ENCODE measurements around the gene MYO1A. TPM values are rescaled to one million over a fixed set of nuclear protein-coding genes. Genes with fewer than 3 reads are reported as not detected.
"Not testable (repeated sequence)": the region's sequence is repeated elsewhere in the genome, so short reads cannot be mapped to it uniquely, and the experiment has no call there.

The MYO1A gene
- total RNA-seq, 1 experiment from 2014 or later = 0.26 TPM

DNA sequence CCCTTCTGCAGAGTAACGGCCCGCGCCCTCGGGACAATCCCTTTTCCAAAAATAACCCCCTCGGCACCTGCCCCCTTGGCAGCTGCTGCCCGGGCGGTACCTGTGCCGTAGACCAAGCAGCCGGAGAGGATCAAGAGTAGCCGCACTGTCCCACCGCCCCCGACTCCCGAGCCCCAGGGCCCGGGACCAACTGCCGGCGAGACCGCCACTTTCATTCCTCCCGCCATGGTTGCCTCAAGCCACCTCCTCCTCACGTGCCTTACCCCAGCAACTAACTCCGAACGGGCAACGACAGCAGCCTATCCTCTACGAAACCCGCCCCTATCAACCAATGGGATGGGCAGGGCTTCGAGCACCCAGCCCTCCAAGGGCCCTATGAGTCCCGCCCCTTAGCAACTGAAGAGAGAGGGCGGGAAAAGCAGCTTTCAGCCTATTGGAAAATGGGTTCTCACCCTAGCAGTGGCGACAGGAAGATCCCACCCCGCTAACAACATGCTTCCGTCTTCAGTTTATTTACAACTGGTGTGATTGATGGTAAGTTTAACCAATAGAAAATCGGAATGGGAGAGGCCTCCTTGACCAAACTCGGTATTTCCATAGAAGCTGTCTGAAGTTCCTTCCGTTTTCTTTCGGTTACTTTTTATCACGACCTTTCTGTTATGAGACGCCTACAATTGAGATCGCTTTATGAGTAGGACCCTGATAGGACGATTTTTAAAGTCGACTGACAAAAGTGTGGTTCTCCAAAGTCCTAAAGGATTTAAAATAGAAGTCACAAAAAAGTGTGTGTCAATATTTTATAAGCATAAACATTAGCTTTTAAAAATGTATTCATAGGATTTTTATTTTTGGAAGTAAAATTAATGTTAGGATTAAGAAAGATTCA is 28.8 kb upstream of the MYO1A start, which contains the start of gene NEMP1:
TSS of gene NEMP1 (minus strand) at position 273 of the 886 bp plus-strand sequence. CDS start at position 227, 46 bp downstream.
- H3K79me1 ChIP-seq (ENCODE audit: insufficient read depth, low read depth, low read length, poor library complexity, severe bottlenecking) = no peaks in the 10 kb centered on the region
- peak within 1 kb of the TSS; percentile 74 for H3K4me2 ChIP-seq (ENCODE audit: insufficient read depth, insufficient read length, low read length)
- peaks cover 5 to 20% (median 13%) of the 10 kb centered on the region in 3 experiments; a peak in 5 of 7 replicates for H3K36me3 Mint-ChIP-seq (ENCODE audit: insufficient read depth in 1 of 3, low read depth in 3 of 3)
- H3K4me1 ChIP-seq (ENCODE audit: insufficient read depth, low read length) = no peaks in the 10 kb centered on the region
- no peaks in the 10 kb centered on the region for H3K9me3 ChIP-seq (ENCODE audit: control insufficient read depth, low read depth, low read length)
- H4K91ac ChIP-seq (ENCODE audit: insufficient read length, low read depth, low read length) = no peak within 1 kb of the TSS
- no peaks in the 10 kb centered on the region for H4K20me1 ChIP-seq (ENCODE audit: control insufficient read depth, insufficient read depth, insufficient read length)
- H3K27me3 Mint-ChIP-seq (ENCODE audit: low read depth) = no peaks in the 10 kb centered on the region
- H3K27me3 ChIP-seq (ENCODE audit: insufficient read depth, low read length) = no peaks in the 10 kb centered on the region
- no peak within 1 kb of the TSS for H2BK12ac ChIP-seq (ENCODE audit: insufficient read length, low read depth, low read length)
- no peak within 1 kb of the TSS for H2BK20ac ChIP-seq (ENCODE audit: low read depth, low read length, poor library complexity, severe bottlenecking)
- H3K18ac ChIP-seq (ENCODE audit: insufficient read length, low read depth, low read length) = no peak within 1 kb of the TSS
- H2BK120ac ChIP-seq (ENCODE audit: low read depth, low read length, poor library complexity, severe bottlenecking) = no peak within 1 kb of the TSS
- H3K14ac ChIP-seq (ENCODE audit: insufficient read depth, low read length) = peak within 1 kb of the TSS; percentile 92
- no peak within 1 kb of the TSS for H2AK5ac ChIP-seq (ENCODE audit: insufficient read length, low read length)
- H3K4ac ChIP-seq (ENCODE audit: low read depth, low read length) = no peak within 1 kb of the TSS
- TF ChIP-seq, protein P1, sequence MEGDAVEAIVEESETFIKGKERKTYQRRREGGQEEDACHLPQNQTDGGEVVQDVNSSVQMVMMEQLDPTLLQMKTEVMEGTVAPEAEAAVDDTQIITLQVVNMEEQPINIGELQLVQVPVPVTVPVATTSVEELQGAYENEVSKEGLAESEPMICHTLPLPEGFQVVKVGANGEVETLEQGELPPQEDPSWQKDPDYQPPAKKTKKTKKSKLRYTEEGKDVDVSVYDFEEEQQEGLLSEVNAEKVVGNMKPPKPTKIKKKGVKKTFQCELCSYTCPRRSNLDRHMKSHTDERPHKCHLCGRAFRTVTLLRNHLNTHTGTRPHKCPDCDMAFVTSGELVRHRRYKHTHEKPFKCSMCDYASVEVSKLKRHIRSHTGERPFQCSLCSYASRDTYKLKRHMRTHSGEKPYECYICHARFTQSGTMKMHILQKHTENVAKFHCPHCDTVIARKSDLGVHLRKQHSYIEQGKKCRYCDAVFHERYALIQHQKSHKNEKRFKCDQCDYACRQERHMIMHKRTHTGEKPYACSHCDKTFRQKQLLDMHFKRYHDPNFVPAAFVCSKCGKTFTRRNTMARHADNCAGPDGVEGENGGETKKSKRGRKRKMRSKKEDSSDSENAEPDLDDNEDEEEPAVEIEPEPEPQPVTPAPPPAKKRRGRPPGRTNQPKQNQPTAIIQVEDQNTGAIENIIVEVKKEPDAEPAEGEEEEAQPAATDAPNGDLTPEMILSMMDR (conservative IDR thresholded peaks at IDR 0.05) = no peak
- H4K5ac ChIP-seq (ENCODE audit: insufficient read length, low read depth, low read length) = no peak within 1 kb of the TSS
- no peaks in the 10 kb centered on the region; a peak in 1 of 5 replicates for H3K9me3 Mint-ChIP-seq
- WGBS (ENCODE audit: extremely low coverage, insufficient read length, low lambda C conversion rate) = no CpG with 5 or more reads among the region's 39 CpGs
- no peak within 1 kb of the TSS for H2BK15ac ChIP-seq (ENCODE audit: low read depth, low read length)
- no peak within 1 kb of the TSS for H4K8ac ChIP-seq (replicated peaks; ENCODE audit: insufficient read length, low read depth, low read length)
- H3K56ac ChIP-seq (ENCODE audit: insufficient read length, low read depth, low read length) = no peak within 1 kb of the TSS
- H3K23me2 ChIP-seq (ENCODE audit: insufficient read length, low read depth, low read length, poor library complexity, severe bottlenecking) = peaks cover 4% of the 10 kb centered on the region
- no peak within 1 kb of the TSS for H2BK5ac ChIP-seq (ENCODE audit: insufficient read length, low read length)
- peak within 1 kb of the TSS; percentile 97 to 98 for H3K4me3 Mint-ChIP-seq
- no peak within 1 kb of the TSS for H3T11ph ChIP-seq (ENCODE audit: low read length)
- no peak within 1 kb of the TSS for H2AFZ ChIP-seq (ENCODE audit: low read length)
- H3K4me1 Mint-ChIP-seq = peaks cover 10 to 13% of the 10 kb centered on the region in 2 experiments
- H3K9ac ChIP-seq (ENCODE audit: extremely low read depth, insufficient read length, low read length) = peak within 1 kb of the TSS; percentile 70
- no peaks in the 10 kb centered on the region for H3K79me2 ChIP-seq (ENCODE audit: insufficient read depth, low read length)
- peak; percentile 100 for DNase-seq
- no peak within 1 kb of the TSS for H3K27ac ChIP-seq (ENCODE audit: insufficient read length, low read depth, low read length)
- peak within 1 kb of the TSS; percentile 91 to 95 (median 95); a peak in 6 of 7 replicates for H3K27ac Mint-ChIP-seq
- H3K23ac ChIP-seq (ENCODE audit: insufficient read length, low read depth, low read length) = no peak within 1 kb of the TSS

DNA sequence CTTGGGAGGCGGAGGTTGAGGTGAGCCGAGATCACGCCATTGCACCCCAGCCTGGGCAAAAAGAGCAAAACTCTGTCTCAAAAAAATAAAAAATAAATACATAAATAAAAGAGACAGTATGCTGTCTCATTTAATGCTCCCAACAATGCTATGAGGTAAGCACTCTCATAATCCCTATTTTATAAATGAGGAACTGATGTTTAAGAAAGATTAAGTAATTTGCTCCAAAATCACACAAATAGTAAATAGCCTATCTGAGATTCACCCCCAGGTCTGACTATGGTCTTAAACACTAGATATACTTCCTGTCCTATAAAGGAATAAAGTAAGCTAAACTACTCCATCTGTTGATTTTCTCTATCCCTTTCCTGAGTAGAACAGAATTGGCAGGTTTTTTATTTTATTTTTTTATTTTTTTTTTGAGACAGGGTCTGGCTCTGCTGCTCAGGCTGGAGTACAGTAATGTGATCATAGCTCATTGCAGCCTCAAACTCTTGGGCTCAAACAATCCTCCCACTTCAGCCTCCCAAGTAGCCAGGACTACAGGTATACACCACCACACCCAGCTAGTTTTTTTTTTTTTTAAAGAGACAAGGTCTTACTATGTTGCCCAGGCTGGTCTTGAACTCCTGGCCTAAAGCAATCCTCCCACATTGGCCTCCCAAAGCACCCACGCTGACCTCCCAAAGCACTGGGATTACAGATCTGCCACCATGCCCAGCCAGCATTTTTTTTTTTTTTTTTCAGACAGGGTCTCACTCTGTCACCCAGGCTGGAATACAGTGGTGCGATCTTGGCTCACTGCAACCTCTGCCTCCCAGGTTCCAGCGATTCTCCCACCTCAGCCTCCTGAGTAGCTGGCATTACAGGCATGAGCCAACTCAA is 23.9 kb upstream of the MYO1A start:
- not testable (repeated sequence) for H3K27me3 ChIP-seq (ENCODE audit: insufficient read depth, low read length); H3K23ac ChIP-seq (ENCODE audit: insufficient read length, low read depth, low read length); H3K4me3 Mint-ChIP-seq; H3K4me2 ChIP-seq (ENCODE audit: insufficient read depth, insufficient read length, low read length); H3T11ph ChIP-seq (ENCODE audit: low read length); DNase-seq; H2BK5ac ChIP-seq (ENCODE audit: insufficient read length, low read length); H3K27ac ChIP-seq (ENCODE audit: insufficient read length, low read depth, low read length); H4K91ac ChIP-seq (ENCODE audit: insufficient read length, low read depth, low read length); H4K5ac ChIP-seq (ENCODE audit: insufficient read length, low read depth, low read length); H4K20me1 ChIP-seq (ENCODE audit: control insufficient read depth, insufficient read depth, insufficient read length); H2BK15ac ChIP-seq (ENCODE audit: low read depth, low read length); H3K18ac ChIP-seq (ENCODE audit: insufficient read length, low read depth, low read length); H3K9me3 ChIP-seq (ENCODE audit: control insufficient read depth, low read depth, low read length); H2BK20ac ChIP-seq (ENCODE audit: low read depth, low read length, poor library complexity, severe bottlenecking); H3K4me1 ChIP-seq (ENCODE audit: insufficient read depth, low read length); H3K9me3 Mint-ChIP-seq; H3K9ac ChIP-seq (ENCODE audit: extremely low read depth, insufficient read length, low read length); H4K8ac ChIP-seq (replicated peaks; ENCODE audit: insufficient read length, low read depth, low read length); H2BK12ac ChIP-seq (ENCODE audit: insufficient read length, low read depth, low read length); H3K23me2 ChIP-seq (ENCODE audit: insufficient read length, low read depth, low read length, poor library complexity, severe bottlenecking); H2BK120ac ChIP-seq (ENCODE audit: low read depth, low read length, poor library complexity, severe bottlenecking); H2AK5ac ChIP-seq (ENCODE audit: insufficient read length, low read length); H3K27ac Mint-ChIP-seq; H3K4ac ChIP-seq (ENCODE audit: low read depth, low read length); H2AFZ ChIP-seq (ENCODE audit: low read length); H3K79me1 ChIP-seq (ENCODE audit: insufficient read depth, low read depth, low read length, poor library complexity, severe bottlenecking); H3K79me2 ChIP-seq (ENCODE audit: insufficient read depth, low read length); H3K27me3 Mint-ChIP-seq (ENCODE audit: low read depth); H3K56ac ChIP-seq (ENCODE audit: insufficient read length, low read depth, low read length); H3K14ac ChIP-seq (ENCODE audit: insufficient read depth, low read length)
- Mint-ChIP-seq H3K36me3 (ENCODE audit: insufficient read depth in 1 of 3, low read depth in 3 of 3) (peaks cover 15 to 56% (median 51%) of the 10 kb centered on the region in 3 experiments; a peak in 6 of 7 replicates), H3K4me1 (peaks cover 4 to 10% of the 10 kb centered on the region in 2 experiments)
- WGBS (ENCODE audit: extremely low coverage, insufficient read length, low lambda C conversion rate) = no CpG with 5 or more reads among the region's 6 CpGs

Measured in H9 (cell line).